M059J (cell line): ENCODE data around the gene GP1BB. TPM values are rescaled to one million over a fixed set of nuclear protein-coding genes. Genes with fewer than 3 reads are reported as not detected.
"Not testable (repeated sequence)": the region's sequence is repeated elsewhere in the genome, so short reads cannot be mapped to it uniquely, and the experiment has no call there.

Source experiments
- DNase-seq: peaks from one replicate; pipeline ENCODE4 v3.0.0-alpha.2; 2012; ENCODE audit warnings: low read depth
- total RNA-seq: library from RNA; depleted of rRNA; stranded (reverse); fragments of >200 nt; shearing (Covaris generic); gene quantifications from 2 replicates; pipeline ENCODE4 v1.2.3, GENCODE V29; 2014; rRNA removed

GP1BB gene
- 0.27 and 1.5 TPM in 2 replicates for total RNA-seq

DNA sequence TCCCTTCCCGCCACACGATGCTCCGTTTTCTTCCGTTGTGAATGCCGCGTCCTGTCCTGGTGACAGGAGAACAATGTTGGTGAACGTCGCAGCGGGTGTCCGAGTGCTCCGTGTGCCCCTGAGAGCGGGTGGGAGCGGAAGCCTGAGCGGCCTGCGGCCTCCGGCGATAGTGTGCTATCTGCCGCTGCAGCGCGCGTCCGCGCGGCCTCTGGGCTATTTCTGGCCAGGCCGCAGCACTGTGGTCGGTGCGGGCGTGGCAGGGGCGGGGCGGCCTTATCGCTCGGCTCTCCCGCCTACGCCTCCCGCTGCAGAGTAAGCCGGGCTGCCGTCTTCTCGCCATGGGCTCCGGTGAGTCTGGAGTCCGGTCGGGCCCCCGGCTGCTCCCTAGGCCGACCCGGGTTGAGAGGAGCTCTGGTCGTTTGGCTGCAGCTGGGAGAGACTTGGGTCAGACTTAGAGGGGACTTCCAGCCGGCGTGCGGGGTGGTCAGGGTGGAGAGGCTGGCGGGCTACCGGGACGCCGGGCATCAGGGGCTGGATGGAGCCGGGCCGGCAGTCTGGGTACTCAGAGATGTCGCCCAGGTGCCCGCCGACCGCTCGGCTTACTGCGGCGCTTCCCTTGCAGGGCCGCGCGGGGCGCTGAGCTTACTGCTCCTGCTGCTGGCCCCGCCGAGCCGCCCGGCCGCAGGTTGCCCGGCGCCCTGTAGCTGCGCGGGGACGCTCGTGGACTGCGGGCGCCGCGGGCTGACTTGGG is at the start of gene GP1BB:
TSS of gene GP1BB (plus strand) at position 308 of the 751 bp plus-strand sequence. CDS start at position 339, 31 bp downstream.
- no peak for DNase-seq

- no peak for DNase-seq
Observed at GRCh38 chr22:19673660-19674059, 49.7 kb upstream of the GP1BB start.

DNA sequence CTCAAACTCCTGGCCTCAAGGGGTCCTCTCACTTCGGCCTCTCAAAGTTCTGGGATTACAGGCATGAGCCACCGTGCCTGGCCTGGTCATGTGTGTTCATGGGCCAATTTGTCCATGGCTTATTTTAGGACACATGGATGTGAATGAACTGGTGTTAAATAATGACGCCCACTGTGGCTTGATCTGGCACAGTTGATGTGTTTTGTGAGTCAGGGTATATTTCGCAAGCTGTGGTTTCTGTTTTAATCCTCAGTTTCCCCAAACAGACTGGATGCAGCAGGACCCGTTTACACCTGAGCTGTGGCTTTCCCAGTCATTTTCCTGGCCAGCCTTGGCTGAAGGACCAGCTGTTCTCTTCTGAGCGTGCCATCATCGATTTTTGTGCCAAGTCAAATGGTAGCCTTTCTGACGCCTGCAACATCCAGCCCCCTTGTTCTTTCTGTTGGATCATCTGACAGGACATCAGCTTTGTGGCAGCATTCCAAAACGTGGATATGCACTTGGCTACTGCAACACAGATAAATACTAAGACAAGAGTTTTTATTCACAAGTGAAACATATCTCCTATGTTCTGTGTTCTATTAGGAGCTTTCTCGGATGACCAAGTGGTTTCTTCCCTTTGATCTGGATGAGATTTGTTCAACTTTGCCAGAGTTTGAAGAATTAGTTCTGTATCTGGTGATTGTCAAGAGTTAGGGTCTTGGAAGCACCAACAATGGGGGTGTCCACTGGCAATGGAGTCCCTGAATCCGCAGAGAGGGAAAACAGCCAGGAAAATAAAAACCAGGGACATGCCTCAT is 49.0 kb upstream of the GP1BB start:
- no peak for DNase-seq

- no peak for DNase-seq
Observed at GRCh38 chr22:19674929-19675253, 48.4 kb upstream of the GP1BB start.

DNA sequence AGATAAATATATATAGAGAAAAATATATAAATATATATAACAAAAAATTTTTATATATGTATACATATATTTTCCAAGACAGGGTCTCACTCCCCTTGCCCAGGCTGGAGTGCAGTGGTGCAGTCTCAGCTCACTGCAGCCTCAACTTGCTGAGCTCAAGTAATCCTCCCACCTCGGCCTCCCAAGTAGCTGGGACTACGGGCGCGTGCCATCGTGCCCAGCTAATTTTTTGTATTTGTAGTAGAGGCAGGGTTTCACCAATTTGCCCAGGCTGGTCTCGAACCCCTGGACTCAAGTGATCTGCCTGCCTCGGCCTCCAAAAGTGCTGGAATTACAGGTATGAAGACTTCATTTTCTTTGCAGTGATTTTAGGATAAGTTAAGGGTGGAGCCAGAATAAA is 47.9 kb upstream of the GP1BB start:
- DNase-seq = no peak

DNA sequence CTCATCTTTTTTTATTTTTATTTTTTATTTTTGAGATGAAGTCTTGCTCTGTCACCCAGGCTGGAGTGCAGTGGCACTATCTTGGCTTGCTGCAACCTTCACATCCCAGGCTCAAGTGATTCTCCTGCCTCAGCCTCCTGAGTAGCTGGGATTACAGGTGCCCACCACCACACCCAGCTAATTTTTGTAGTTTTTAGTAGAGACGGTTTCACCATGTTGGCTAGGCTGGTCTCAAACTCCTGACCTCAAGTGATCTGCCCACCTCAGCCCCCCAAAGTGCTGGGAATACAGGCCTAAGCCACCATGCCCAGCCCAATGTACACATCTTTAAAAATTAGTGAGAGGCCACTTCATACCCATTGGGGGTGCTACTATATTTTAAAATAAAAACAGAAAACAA is 46.9 kb upstream of the GP1BB start:
- DNase-seq = not testable (repeated sequence)

DNA sequence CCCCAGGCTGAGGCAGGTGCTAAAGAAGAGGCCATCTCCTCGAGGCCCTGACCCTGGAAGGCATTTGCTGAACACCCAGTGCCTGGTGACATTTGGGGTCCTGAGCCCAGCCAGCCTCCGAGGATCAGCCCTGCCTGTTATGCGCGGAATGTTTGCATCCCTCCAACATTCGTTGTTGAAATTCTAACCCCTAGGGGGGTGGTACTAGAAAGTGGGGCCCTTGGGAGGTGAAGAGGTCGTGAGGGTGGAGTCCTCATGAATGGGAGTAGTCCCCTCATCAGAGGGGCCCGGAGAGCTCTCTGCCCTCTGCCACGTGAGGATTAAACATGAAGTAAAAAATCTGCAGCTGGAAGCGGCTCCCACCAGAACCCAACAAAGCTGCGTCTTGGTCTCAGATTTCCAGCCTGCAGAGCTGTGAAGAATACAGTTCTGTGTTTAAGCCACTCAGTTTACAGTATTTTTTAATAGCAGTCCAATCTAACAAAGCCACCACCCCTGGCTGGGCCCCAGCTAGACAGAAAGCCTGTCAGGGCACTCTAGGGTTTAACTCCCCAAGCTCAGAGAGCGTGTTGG is 44.3 kb upstream of the GP1BB start:
- DNase-seq = no peak

DNA sequence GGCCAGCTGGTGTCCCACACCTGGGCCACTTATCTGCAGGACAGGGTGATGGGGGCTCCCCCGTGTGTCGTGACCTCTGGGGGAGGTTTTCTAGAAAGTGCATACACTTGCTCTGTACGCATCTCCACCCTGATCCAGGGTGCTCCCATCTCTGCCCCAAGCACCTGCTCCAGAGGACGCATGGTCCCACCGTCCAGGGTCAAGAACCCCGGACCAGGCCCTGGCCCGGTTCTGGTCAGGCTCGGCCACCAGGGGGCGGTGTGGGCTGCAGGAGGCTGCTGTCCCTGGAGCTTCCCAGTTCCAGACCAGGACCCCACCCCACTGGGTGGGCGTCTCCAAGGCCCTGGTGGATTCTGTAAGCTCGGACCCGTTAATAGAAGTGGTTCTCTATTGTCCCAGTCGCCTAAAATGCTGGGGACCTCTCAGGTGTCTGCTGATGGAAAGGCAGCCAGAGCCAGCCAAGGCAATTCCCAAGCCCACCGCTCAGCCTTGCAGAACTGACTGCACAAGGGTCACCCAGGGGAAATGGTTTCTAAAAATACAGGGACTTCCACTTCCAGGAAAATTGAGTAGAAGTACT is 43.7 kb upstream of the GP1BB start:
- no peak for DNase-seq

GRCh38 chr22:19680287-19680881 is 43.0 kb upstream of the GP1BB start:
- DNase-seq = no peak

DNA sequence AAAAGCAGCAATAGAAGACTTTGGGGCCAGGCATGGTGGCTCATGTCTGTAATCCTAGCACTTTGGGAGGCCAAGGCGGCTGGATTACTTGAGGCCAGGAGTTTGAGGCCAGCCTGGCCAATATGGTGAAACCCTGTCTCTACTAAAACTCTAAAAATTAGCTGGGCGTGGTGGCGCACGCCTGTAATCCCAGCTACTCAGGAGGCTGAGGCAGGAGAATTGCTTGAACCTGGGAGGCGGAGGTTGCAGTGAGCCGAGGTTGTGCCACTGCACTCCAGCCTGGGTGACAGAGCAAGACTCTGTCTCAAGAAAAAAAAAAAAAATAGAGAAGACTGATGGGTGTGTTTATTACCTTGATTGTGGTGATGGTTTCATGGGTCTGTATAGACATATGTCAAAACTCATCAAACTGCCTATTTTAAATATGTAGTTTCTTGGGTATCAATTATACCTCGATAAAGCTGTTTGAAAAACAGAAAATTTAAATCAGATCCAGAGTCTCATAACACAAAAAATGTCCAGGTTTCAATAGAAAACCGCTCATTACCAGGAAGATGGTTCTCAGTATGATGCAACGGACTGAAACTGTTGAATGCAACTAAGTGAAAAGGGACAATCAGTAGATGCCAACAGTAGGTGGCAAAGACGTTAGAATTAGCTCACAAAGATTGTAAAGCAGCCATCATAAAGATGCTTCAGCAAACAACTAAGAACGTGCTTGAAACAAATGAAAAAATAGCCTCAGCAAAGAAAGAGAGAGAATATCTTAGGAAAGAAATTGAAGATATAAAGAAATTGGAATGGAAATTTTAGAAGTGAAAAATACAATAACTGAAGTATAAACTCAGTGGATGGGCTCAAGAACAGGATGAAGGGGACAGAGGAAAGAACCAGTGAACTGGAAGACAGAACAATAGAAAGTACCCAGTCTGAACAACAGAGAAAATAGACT is 42.2 kb upstream of the GP1BB start:
- no peak for DNase-seq

DNA sequence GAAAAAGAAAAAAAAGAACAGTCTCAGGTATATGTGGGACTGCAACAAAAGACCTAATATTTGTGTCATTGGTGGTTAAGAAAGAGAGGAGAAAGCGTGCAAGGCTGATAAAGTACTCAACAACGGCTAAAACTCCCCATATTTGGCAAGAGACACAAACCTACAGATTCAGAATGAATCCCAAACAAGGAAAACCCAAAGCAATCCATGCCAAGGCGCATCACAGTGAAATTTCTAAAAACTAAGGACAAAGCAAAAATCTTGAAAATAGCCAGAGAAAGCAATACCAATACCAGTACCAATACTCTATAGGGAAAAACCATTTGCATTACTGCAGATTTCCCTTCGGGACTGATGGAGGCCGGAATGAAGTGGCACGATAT is 41.5 kb upstream of the GP1BB start:
- DNase-seq = no peak

- no peak for DNase-seq
Observed at GRCh38 chr22:19686946-19687345, 36.4 kb upstream of the GP1BB start.

DNA sequence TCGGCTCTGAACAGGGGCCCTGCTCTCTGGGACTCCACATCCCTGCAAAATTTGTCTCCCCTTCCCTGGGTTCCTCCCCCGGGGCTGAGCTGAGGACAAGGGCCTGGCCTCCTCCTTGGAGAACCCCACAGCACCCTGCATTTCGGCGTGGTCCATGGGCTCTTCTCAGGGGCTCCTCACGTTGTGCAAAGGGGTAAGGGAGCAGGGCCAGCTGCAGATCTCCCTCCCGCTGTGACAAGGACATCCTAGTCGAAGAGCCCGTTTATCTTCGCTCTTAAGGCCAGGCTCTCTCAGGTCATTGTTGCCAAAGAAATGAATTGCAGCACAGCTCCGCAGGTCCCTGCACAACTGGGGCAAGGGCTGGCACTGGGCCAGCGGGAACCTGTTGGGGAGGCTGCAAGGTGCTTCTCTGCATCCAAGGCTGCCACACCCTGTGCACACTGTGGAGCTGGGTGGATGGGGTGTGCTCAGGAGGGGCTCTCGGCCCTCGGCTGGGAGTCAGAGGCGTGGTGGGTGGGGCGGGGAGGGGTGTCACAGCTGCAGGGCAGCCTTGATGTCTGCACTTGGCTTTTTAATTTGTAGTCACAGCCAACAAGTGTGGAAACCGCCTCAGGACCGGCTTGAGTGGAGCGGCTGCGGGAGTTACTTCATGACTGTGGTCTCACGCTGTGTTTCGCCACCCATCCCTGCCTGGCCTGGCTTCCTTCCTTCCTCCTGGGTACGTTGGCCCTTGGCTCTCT is 35.6 kb upstream of the GP1BB start:
- DNase-seq = no peak

- no peak for DNase-seq
Observed at GRCh38 chr22:19688301-19689290, 34.7 kb upstream of the GP1BB start.

- no peak for DNase-seq
Observed at GRCh38 chr22:19689408-19689807, 33.9 kb upstream of the GP1BB start.

DNA sequence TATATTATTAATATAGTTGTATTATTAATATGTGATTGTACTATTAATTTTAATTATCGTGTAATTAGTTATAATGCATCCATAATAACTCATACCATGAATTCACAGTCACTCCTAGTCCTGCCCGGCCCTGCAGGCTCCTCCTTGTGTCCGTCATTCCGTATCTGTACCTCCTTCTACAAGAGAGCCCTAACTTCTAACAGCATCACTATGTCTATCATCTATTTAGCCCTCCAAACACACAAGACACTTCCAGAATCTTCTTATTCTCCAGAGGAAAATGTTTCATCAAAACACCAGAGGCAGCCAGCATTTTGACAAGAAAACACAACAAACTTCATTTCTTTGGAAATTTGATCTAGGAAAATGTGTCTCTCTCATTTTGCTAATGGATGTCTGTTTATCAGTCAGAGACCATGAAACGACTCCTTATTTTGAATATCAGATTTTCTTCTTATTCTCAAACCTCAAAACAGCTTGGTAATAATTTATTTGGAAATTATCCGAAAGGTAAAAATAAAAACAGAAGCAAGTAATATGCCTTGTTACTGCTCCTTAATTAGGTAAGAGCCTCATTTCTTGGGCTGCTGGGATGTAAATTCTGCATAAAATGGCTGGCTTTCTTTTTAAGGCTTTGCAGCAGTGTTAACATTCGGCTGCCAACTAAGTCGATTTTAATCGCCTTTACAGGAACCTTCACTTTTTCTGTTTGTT is 32.2 kb upstream of the GP1BB start:
- DNase-seq = no peak

GRCh38 chr22:19691721-19692341 is 31.5 kb upstream of the GP1BB start:
- peak; percentile 71 for DNase-seq

GRCh38 chr22:19693581-19693980 is 29.8 kb upstream of the GP1BB start:
- DNase-seq = no peak
